CD4-positive, alpha-beta T cell treated with Interleukin-6 for 4 hours (primary cell): ENCODE data around the gene SERPINA5.

Source experiments
- DNase-seq: peaks from one replicate; pipeline ENCODE4 v3.0.0-alpha.2; 2020; ENCODE audit warnings: mixed read lengths

The SERPINA5 gene

GRCh38 chr14:94550041-94550440 is 31.2 kb upstream of the SERPINA5 start:
- DNase-seq: no peak

DNA sequence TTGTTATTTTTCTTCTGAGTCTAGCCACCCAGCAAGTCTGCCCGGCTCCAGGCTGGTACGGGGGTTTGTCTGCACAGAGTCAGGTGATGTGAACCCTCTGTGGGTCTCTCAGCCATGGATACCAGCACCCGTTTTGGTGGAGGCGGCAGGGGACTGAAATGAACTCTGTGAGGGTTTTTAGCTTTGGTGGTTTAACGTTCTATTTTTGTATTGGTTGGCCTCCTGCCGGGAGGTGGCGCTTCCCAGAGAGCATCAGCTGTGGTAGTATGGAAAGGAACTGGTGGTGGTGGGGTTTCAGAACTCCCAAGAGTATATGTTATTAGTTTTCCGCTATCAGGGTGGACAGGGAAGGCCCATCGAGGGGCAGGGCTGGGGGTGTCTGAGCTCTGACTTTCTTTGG is 25.2 kb upstream of the SERPINA5 start:
- DNase-seq: no peak

- no peak for DNase-seq
Observed at GRCh38 chr14:94557327-94557726, 23.9 kb upstream of the SERPINA5 start.

GRCh38 chr14:94558842-94559241 is 22.4 kb upstream of the SERPINA5 start:
- no peak for DNase-seq

- DNase-seq: no peak
Observed at GRCh38 chr14:94559638-94560290, 21.5 kb upstream of the SERPINA5 start.

- no peak for DNase-seq
Observed at GRCh38 chr14:94560291-94560665, 20.9 kb upstream of the SERPINA5 start.

- DNase-seq: no peak
Observed at GRCh38 chr14:94560751-94561655, 20.2 kb upstream of the SERPINA5 start, which contains the start of gene SERPINA4. TSS of gene SERPINA4 (plus strand) at chr14:94561442. CDS start at chr14:94563483, 2,041 bp downstream.

DNA sequence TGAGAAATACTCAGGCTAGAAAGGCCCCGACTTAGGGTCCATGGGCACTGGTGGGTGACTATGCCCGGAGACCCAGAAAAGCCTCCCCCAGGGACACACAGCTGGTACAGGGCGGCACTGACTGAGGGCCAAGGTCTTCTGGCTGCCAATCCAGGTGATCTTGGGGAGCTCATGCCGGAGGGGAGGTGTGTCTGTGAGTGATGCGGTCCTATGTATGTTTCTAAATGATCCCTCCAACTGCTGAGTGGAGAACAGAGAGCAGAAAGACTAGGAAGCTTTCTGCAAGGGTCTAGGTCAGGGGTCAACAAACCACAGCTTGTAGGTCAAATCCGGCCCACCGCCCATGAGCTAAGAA is 19.6 kb upstream of the SERPINA5 start:
- DNase-seq: no peak

DNA sequence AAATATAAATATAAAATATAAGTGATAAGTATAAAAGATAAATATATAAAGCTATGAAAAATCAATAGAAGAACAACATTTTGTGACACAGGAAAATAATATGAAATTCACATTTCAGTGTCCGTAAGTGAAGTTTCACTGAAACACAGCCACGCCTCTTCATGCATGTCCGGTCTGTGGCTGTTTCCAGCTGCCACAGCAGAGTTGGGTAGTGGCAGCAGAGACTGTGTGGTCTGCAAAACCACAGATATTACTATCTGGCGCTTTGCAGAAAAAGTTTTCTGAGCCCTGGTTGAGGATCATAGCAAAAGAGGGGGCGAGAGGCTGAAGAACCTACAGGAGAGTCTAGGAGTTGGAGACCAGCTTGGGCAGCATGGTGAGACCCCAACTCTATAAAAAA is 19.2 kb upstream of the SERPINA5 start:
- DNase-seq: no peak

DNA sequence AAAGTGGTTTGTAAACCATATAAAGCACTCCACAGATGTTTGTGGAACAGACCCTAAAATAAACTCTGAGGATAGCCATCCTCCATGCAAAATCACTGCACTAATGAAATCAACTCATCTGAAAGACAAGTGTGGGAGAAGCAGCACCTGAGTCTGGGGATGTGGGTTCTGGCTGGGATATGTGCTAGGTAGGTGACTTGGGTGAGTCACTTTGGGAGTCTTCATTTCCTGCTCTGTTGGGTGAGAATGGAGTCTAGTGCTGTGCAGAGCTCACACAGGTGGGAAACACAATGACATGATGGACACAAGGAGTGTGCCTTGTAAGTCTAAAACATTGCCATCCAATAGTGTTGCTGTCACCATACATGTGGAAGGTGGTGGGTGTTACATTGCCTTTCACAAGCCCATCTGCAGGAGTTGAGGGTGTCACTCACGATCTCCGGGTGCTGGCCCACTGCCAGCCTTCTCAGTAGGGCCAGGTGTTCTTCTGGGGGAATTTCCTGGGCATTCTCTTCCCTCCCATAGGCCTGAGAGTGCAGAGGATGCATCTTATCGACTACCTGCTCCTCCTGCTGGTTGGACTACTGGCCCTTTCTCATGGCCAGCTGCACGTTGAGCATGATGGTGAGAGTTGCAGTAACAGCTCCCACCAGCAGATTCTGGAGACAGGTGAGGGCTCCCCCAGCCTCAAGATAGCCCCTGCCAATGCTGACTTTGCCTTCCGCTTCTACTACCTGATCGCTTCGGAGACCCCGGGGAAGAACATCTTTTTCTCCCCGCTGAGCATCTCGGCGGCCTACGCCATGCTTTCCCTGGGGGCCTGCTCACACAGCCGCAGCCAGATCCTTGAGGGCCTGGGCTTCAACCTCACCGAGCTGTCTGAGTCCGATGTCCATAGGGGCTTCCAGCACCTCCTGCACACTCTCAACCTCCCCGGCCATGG is 18.0 kb upstream of the SERPINA5 start:
- DNase-seq: no peak

DNA sequence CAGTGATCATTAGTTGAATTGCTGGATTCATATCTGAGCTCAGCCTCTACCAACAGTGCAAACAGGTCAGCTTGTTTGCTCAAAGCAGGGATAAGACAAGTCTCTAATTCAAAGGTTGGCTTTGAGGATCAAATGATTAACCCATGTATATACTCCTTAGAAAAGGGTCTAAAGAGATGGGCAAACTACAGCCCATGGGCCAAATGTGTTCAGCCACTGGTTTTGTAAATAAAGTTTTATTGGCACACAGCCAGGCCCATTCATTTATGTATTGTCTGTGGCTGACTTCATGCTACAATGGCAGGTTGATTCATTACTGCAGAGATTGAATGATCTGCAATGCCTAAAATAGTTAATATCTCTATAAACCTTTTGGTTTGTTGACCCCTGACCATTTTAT is 16.8 kb upstream of the SERPINA5 start:
- DNase-seq: no peak

DNA sequence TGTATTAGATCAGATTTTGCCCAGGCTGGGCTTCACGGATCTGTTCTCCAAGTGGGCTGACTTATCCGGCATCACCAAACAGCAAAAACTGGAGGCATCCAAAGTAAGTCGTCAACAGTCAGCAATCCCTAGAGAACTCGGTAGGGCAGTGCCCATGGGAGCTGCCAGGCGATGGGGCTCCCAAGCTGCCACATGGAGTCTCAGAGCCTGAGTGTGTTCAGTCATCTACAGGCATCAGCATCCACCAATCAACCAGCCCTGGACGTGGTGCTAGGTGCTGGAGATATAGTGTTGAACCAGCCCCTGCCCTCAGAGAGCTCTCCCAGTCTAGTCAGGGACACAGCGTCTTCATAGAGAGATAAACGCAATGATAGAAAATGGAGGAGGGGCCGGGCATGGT is 13.0 kb upstream of the SERPINA5 start:
- DNase-seq: no peak

DNA sequence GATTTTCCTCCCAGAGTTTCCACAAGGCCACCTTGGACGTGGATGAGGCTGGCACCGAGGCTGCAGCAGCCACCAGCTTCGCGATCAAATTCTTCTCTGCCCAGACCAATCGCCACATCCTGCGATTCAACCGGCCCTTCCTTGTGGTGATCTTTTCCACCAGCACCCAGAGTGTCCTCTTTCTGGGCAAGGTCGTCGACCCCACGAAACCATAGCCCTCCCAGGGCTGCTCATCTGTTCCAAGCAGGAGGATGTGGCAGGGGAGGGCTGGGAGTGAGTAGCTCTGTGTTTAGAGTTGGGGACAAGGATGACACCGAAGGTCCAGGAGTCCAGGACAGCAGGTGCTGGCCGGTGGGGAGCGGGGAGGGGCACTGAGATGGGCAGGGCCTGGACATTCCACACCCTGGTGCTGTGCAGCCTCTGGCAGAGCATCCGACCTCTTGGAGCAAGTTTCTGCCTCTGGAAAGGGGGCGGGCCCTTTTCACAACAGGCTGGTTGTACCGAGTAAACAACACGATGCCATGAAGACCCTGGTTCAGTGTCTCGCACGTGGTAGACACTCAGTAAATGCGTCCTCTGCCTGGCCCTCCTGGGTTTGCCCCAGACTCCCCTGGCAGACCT is 11.7 kb upstream of the SERPINA5 start:
- no peak for DNase-seq

- no peak for DNase-seq
Observed at GRCh38 chr14:94570002-94570400, 11.2 kb upstream of the SERPINA5 start.

GRCh38 chr14:94570440-94570839 is 10.8 kb upstream of the SERPINA5 start:
- DNase-seq: no peak

GRCh38 chr14:94571395-94571794 is 9.8 kb upstream of the SERPINA5 start:
- no peak for DNase-seq

DNA sequence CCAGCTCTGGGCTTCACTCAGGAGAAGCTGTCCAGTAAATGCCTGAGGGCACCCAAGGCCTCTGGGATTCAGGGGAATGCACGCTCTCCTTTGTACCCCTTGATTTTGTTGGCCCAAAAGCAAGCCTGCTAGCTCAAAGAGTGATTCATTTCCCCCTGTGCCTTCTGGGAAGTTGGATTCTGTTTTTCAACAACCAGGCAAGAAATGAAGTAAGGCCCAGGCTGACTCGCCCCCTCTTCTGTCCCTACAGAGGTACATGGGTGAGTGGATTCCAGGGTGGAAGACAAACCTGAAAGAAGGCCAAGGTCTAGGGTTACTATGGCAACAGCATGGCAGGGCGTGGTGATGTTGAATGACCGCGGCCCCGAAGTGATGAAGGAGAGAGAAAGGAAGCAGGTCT is 9.3 kb upstream of the SERPINA5 start:
- DNase-seq: no peak

DNA sequence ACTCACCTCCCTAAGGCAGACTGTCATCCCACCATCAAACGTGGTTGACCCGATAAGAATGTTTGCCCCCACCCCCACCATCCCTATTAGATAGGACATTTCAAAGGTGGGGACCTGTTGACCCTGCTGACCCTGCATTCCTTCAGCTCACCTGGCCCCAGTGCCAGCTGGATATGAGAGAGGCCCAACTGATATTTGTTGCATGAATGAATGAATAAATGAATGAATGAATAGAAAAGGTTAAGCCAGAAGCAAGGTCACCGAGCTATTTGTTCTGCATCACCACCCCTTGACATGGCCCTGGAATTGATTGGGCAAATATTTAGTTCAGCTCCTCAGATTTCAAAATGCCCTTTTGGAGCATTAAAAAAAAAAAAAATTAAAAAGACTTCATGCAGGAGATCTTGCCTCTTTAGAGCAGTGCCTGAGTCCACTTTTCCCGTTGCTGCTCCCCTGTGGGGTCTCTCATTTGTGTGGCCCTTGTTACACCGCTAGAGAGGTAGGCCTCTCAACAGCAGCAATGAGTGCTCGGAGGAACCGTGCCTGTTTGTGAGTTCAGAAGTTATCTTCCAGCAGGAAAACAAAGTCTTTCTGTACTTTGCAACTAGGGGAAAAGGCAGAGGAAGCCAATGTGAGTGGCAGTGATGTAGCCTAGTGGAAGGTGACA is 8.5 kb upstream of the SERPINA5 start:
- DNase-seq: no peak

DNA sequence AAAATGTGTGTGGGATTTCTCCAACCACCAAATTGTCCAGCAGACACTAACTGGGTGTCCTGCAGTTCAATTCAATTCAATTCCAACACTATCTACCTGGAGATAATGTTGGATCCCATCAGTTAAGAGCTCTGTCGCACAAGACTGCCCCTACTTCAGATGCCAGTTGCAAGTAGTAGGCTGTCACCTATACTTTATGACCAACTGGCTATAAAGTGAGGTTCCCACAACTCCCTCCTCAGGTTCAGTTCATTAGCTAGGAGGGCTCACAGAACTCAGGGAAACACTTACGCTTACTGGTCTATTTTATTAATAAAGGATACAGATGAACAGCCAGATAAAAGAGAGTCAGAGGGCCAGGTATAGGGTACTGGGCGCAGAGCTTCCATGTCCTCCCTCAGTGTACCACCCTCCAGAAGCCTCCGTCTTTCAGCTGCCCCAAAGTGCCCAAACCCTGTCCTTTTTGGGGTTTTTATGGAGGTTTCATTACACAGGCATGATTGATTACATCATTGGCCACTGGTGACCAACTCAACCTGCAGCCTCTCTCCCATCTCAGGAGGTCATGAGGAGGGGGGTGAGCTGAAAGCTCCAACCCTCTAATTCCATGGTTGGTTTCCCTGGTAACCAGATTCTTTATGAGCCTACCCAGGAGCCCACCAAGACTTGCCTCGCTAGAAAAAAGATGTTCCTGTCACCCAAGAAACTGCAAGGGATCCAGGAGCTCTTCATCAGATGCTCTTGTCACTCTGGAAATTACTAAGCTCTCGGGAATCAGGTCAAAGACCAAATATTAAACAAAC is 7.5 kb upstream of the SERPINA5 start:
- DNase-seq: no peak

DNA sequence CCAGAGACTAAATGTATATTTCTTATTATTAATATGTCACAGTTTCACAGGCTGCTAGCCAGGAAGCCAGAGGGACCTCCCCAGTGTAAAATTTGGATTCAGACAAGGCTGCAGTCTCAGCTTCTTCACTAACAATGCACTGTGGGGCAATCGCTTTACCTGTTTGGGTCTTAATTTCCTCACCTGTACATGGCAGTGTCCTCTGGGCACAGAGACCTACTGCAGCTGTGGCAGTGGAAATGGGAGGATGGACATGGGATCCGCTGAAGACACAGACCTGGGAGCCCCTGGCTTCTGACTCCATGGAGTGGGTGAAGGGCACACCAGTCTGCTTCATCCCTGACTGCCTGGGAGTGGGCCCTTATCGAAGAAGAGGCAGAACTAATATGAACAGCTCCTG is 6.9 kb upstream of the SERPINA5 start:
- DNase-seq: no peak
